Measurements from ENCODE around the gene TFEC.

TFEC gene

GRCh38 chr7:116034411-116034810, 3.8 kb upstream of the TFEC start:
- TF ChIP-seq TEAD4 (IDR thresholded peaks at IDR 0.05) (no peak), USF1 (IDR thresholded peaks at IDR 0.05) (no peak), YY1 (IDR thresholded peaks at IDR 0.05; ENCODE audit: low read depth) (no peak), ZBTB7A (IDR thresholded peaks at IDR 0.05; ENCODE audit: low read depth) (no peak), EGR1 (IDR thresholded peaks at IDR 0.05) (no peak), REST (IDR thresholded peaks at IDR 0.05; ENCODE audit: low read depth) (no peak)
- TF ChIP-seq, protein P1, sequence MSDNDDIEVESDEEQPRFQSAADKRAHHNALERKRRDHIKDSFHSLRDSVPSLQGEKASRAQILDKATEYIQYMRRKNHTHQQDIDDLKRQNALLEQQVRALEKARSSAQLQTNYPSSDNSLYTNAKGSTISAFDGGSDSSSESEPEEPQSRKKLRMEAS (IDR thresholded peaks at IDR 0.05), result no peak

- TF ChIP-seq ZBTB7A (IDR thresholded peaks at IDR 0.05; ENCODE audit: low read depth), result no peak
- no peak for TF ChIP-seq YY1 (IDR thresholded peaks at IDR 0.05; ENCODE audit: low read depth)
- TF ChIP-seq TAF1 (IDR thresholded peaks at IDR 0.05; ENCODE audit: low read depth), result no peak
- TF ChIP-seq USF1 (IDR thresholded peaks at IDR 0.05), result no peak
- TF ChIP-seq, protein P1 (IDR thresholded peaks at IDR 0.05), result no peak
- no peak for TF ChIP-seq EGR1 (IDR thresholded peaks at IDR 0.05)
- TF ChIP-seq RAD21 (IDR thresholded peaks at IDR 0.05; ENCODE audit: low read depth), result no peak
- no peak for TF ChIP-seq TEAD4 (IDR thresholded peaks at IDR 0.05)
- no peak for TF ChIP-seq FOXM1 (IDR thresholded peaks at IDR 0.05; ENCODE audit: borderline replicate concordance, low read depth)
- TF ChIP-seq CREB1 (IDR thresholded peaks at IDR 0.05; ENCODE audit: low read depth), result no peak
- no peak for TF ChIP-seq CEBPB (IDR thresholded peaks at IDR 0.05)
- no peak for TF ChIP-seq TCF12 (IDR thresholded peaks at IDR 0.05; ENCODE audit: low read depth)
- TF ChIP-seq NFIC (IDR thresholded peaks at IDR 0.05), result no peak
- no peak for TF ChIP-seq REST (IDR thresholded peaks at IDR 0.05; ENCODE audit: low read depth)
Observed at GRCh38 chr7:116032886-116033285, 2.3 kb upstream of the TFEC start.

DNA sequence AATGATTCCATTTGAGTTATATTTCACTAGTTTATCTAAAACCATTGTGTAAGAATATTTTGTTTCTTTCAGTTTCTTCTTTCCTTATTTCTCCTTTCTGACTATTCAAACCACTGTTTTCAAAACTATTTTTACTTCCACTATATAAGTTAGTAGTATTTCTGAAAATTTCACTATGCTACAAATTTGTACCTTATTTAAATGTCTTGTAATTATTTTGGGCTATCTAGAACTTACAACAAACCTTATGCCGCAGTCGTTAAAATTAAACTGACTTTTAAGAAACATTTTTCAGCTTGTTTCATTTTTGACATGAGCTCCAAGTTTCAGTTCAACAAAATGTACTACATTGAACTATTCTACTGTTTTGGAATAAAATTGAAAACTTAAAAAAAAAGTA, 1.8 kb downstream of the TFEC start:
- TF ChIP-seq TAF1 (IDR thresholded peaks at IDR 0.05; ENCODE audit: low read depth), result no peak
- TF ChIP-seq TEAD4 (IDR thresholded peaks at IDR 0.05), result no peak
- no peak for TF ChIP-seq YY1 (IDR thresholded peaks at IDR 0.05; ENCODE audit: low read depth)
- TF ChIP-seq REST (IDR thresholded peaks at IDR 0.05; ENCODE audit: low read depth), result no peak
- TF ChIP-seq CEBPB (IDR thresholded peaks at IDR 0.05), result no peak
- TF ChIP-seq, protein P1 (IDR thresholded peaks at IDR 0.05), result no peak
- TF ChIP-seq EGR1 (IDR thresholded peaks at IDR 0.05), result no peak
- TF ChIP-seq NFIC (IDR thresholded peaks at IDR 0.05), result no peak
- no peak for TF ChIP-seq RAD21 (IDR thresholded peaks at IDR 0.05; ENCODE audit: low read depth)
- no peak for TF ChIP-seq FOXM1 (IDR thresholded peaks at IDR 0.05; ENCODE audit: borderline replicate concordance, low read depth)
- TF ChIP-seq ZBTB7A (IDR thresholded peaks at IDR 0.05; ENCODE audit: low read depth), result no peak
- no peak for TF ChIP-seq EP300 (IDR thresholded peaks at IDR 0.05; ENCODE audit: borderline replicate concordance)
- TF ChIP-seq TCF12 (IDR thresholded peaks at IDR 0.05; ENCODE audit: low read depth), result no peak
- no peak for TF ChIP-seq USF1 (IDR thresholded peaks at IDR 0.05)
- TF ChIP-seq CREB1 (IDR thresholded peaks at IDR 0.05; ENCODE audit: low read depth), result no peak

- TF ChIP-seq TEAD4 (IDR thresholded peaks at IDR 0.05) (no peak), REST (IDR thresholded peaks at IDR 0.05; ENCODE audit: low read depth) (no peak), CEBPB (IDR thresholded peaks at IDR 0.05) (no peak), ZBTB7A (IDR thresholded peaks at IDR 0.05; ENCODE audit: low read depth) (no peak), YY1 (IDR thresholded peaks at IDR 0.05; ENCODE audit: low read depth) (no peak), EGR1 (IDR thresholded peaks at IDR 0.05) (no peak), TCF12 (IDR thresholded peaks at IDR 0.05; ENCODE audit: low read depth) (no peak)
Observed at GRCh38 chr7:116027786-116028185, 2.8 kb downstream of the TFEC start.

Data from Ishikawa (cell line).